Transverse colon (tissue), 4 donors: ENCODE measurements around the gene BIK. TPM values are rescaled to one million over a fixed set of nuclear protein-coding genes. Genes with fewer than 3 reads are reported as not detected.

ENCODE experiments used
- DNase-seq: peaks from one replicate; pipeline ENCODE4 v3.0.0-alpha.2; 2019
- H3K27ac ChIP-seq, 4 donors: fragments of 200-600 bp; sonication (generic); 2 replicates each; pipeline ENCODE4 v1.5.1; 2016 to 2018; ENCODE audit warnings: inconsistent platforms in 4 of 4
- H3K27me3 ChIP-seq: fragments of 200-600 bp; sonication (generic); 2 replicates; pipeline ENCODE4 v1.5.1; 2017; ENCODE audit warnings: inconsistent platforms
- H3K36me3 ChIP-seq, 4 donors: fragments of 200-600 bp; sonication (generic); 2 replicates each; pipeline ENCODE4 v1.5.1; 2017 to 2019; ENCODE audit warnings: inconsistent platforms in 4 of 4
- H3K4me1 ChIP-seq, 4 donors: fragments of 200-600 bp; sonication (generic); 2 replicates each; pipeline ENCODE4 v1.5.1; 2017 to 2020; ENCODE audit warnings: inconsistent platforms in 4 of 4
- H3K4me3 ChIP-seq, 4 donors: fragments of 200-600 bp; sonication (generic); 1 replicate in 1 of 4; 2 replicates in 3 of 4; pipeline versions ENCODE4 v1.5.1 to v1.6.1; 2017 to 2019; ENCODE audit warnings: inconsistent platforms in 4 of 4
- H3K9me3 ChIP-seq, 2 donors: fragments of 200-600 bp; sonication (generic); 2 replicates each; pipeline ENCODE4 v1.5.1; 2017 to 2019; ENCODE audit warnings: inconsistent platforms in 2 of 2
- CTCF ChIP-seq, 5 experiments: fragments of 200-600 bp in 3 of 5; fragments of 450-650 bp in 2 of 5; sonication (generic) in 3 of 5; IDR thresholded peaks; 1 replicate in 2 of 5; 2 replicates in 3 of 5; pipeline ENCODE4 v1.5.1; 2016 to 2017; ENCODE audit warnings: antibody characterized with exemption in 5 of 5, inconsistent platforms in 3 of 5, mild to moderate bottlenecking in 2 of 5, moderate library complexity in 1 of 5
- EP300 ChIP-seq: sonication (generic); formaldehyde crosslinking; IDR thresholded peaks from one replicate; pipeline ENCODE4 v1.6.1; 2017; ENCODE audit warnings: antibody characterized with exemption, low read depth
- POLR2A ChIP-seq: fragments of 450-650 bp; IDR thresholded peaks from one replicate; pipeline ENCODE4 v1.6.1; 2016; ENCODE audit warnings: antibody characterized with exemption, mild to moderate bottlenecking, moderate library complexity
- POLR2AphosphoS5 ChIP-seq, 3 donors: sonication (generic); formaldehyde crosslinking; IDR thresholded peaks; one replicate each; pipeline ENCODE4 v1.6.1; 2016; ENCODE audit warnings: antibody characterized with exemption in 3 of 3
- WGBS, 2 donors: methylation state at CpG; one replicate each; pipeline ENCODE4 v1.1.5; 2018; ENCODE audit warnings: low coverage in 1 of 2; 5-methylcytosine and 5-hydroxymethylcytosine counted together
- in situ Hi-C, 4 donors: fragments of 200-750 bp; cut with MboI; loops; one replicate each; pipeline versions ENCODE4 v1.15.0 to v1.15.1; 2017; ENCODE audit warnings: low sequenced_read_pairs in 3 of 4, low pct_ligation_motif_present in 1 of 4, low pct_unique_long_range_greater_than_20kb in 1 of 4
- intact Hi-C: fragments of 100-400 bp; cut with DNase I; formaldehyde crosslinking; loops from one replicate; pipeline ENCODE4 v1.15.1; 2023; ENCODE audit warnings: low total_unique reads
- total RNA-seq, 4 donors: library from RNA; depleted of rRNA; stranded (reverse); fragments of >200 nt; gene quantifications; one replicate each; pipeline ENCODE4 v1.1.0, GENCODE V29; 2016

The BIK gene
- total RNA-seq, 4 donors from 2014 or later = 10.1 to 23.5 (median 14.4) TPM

- H3K36me3 ChIP-seq = no peaks in the 10 kb centered on the region
- intact Hi-C loops = no loop called here
- no peaks in the 10 kb centered on the region for H3K27me3 ChIP-seq
- peak overlapping the region in 1 of 4 donors; percentile 21 for H3K27ac ChIP-seq
- 88% methylated on average over 12 of the region's 12 CpGs; no CpG with 5 or more reads in 1 of the 2 donors for WGBS, 2 donors
- H3K4me3 ChIP-seq = no peak overlapping the region
- in situ Hi-C loops = no loop called here
- H3K9me3 ChIP-seq = no peaks in the 10 kb centered on the region
- peaks cover 28 to 69% (median 60%) of the 10 kb centered on the region in 4 donors for H3K4me1 ChIP-seq
- TF ChIP-seq POLR2AphosphoS5 (IDR thresholded peaks at IDR 0.05) (no peak), POLR2A (no peak), CTCF (IDR thresholded peaks at IDR 0.05) (no peak), EP300 (no peak)
- no peak for DNase-seq
These were observed 45.9 kb downstream of the BIK start for GRCh38 chr22:43156413-43156812.

- DNase-seq = no peak
- in situ Hi-C loops (no loop called here), intact Hi-C loops (no loop called here)
- Histone ChIP-seq H3K27me3 (no peaks in the 10 kb centered on the region), H3K4me1 (peaks cover 20 to 57% (median 49%) of the 10 kb centered on the region in 4 donors), H3K9me3 (no peaks in the 10 kb centered on the region), H3K36me3 (no peaks in the 10 kb centered on the region), H3K4me3 (no peak overlapping the region), H3K27ac (peak overlapping the region in 3 of 4 donors; percentile 70 to 83 (median 79))
- TF ChIP-seq EP300 = no peak
- no peak for TF ChIP-seq CTCF (IDR thresholded peaks at IDR 0.05)
- TF ChIP-seq POLR2AphosphoS5 (IDR thresholded peaks at IDR 0.05) = no peak
- TF ChIP-seq POLR2A = no peak
- WGBS, 2 donors = 73 to 80% methylated on average over 1 to 9 of the region's 9 CpGs
These were observed 47.5 kb downstream of the BIK start for GRCh38 chr22:43157874-43158546.

- Histone ChIP-seq H3K27ac (peak overlapping the region; percentile 70 to 83 (median 76)), H3K27me3 (no peaks in the 10 kb centered on the region), H3K4me3 (no peak overlapping the region), H3K36me3 (no peaks in the 10 kb centered on the region), H3K4me1 (peaks cover 15 to 60% (median 52%) of the 10 kb centered on the region in 4 donors), H3K9me3 (no peaks in the 10 kb centered on the region)
- in situ Hi-C loops (no loop called here), intact Hi-C loops (no loop called here)
- no peak for TF ChIP-seq POLR2A
- DNase-seq = peak; percentile 34
- WGBS, 2 donors = 17 to 78% methylated on average over 1 to 23 of the region's 24 CpGs
These were observed 48.4 kb downstream of the BIK start for GRCh38 chr22:43158778-43159483.

- WGBS, 2 donors = 43% methylated on average over 18 of the region's 18 CpGs; no CpG with 5 or more reads in 1 of the 2 donors
- Histone ChIP-seq H3K4me3 (no peak overlapping the region), H3K36me3 (no peaks in the 10 kb centered on the region), H3K4me1 (peaks cover 13 to 57% (median 48%) of the 10 kb centered on the region in 4 donors), H3K27me3 (no peaks in the 10 kb centered on the region), H3K9me3 (no peaks in the 10 kb centered on the region), H3K27ac (peak overlapping the region; percentile 70 to 83 (median 76))
- intact Hi-C loops = no loop called here
- peak; percentile 92 for DNase-seq
- in situ Hi-C loops = no loop called here
- TF ChIP-seq CTCF (IDR thresholded peaks at IDR 0.05) (peak; percentile 36 to 79 (median 65)), POLR2AphosphoS5 (IDR thresholded peaks at IDR 0.05) (no peak)
These were observed 49.1 kb downstream of the BIK start for GRCh38 chr22:43159484-43160178.
